ENCODE results near the gene CRYAA. TPM values are rescaled to one million over a fixed set of nuclear protein-coding genes. Genes with fewer than 3 reads are reported as not detected.
"Not testable (repeated sequence)": the region's sequence is repeated elsewhere in the genome, so short reads cannot be mapped to it uniquely, and the experiment has no call there.

CRYAA gene
- total RNA-seq, 1 experiment from 2014 or later, result not detected

- not testable (repeated sequence) for H2BK20ac ChIP-seq (ENCODE audit: low read depth, low read length, poor library complexity, severe bottlenecking); H3K23ac ChIP-seq (ENCODE audit: insufficient read length, low read depth, low read length); H2AFZ ChIP-seq (ENCODE audit: low read length)
Measured at GRCh38 chr21:43169891-43170290, 1.1 kb downstream of the CRYAA start.

GRCh38 chr21:43172812-43173211 lies 4.0 kb downstream of the CRYAA start:
- not testable (repeated sequence) for H3K18ac ChIP-seq (ENCODE audit: insufficient read length, low read depth, low read length); H2BK120ac ChIP-seq (ENCODE audit: low read depth, low read length, poor library complexity, severe bottlenecking); H3K36me3 Mint-ChIP-seq (ENCODE audit: insufficient read depth in 1 of 3, low read depth in 3 of 3); H2AFZ ChIP-seq (ENCODE audit: low read length); H3K9ac ChIP-seq (ENCODE audit: extremely low read depth, insufficient read length, low read length); H3T11ph ChIP-seq (ENCODE audit: low read length); H3K27me3 ChIP-seq (ENCODE audit: insufficient read depth, low read length); H3K14ac ChIP-seq (ENCODE audit: insufficient read depth, low read length); H2BK5ac ChIP-seq (ENCODE audit: insufficient read length, low read length); H3K4ac ChIP-seq (ENCODE audit: low read depth, low read length); H3K4me3 Mint-ChIP-seq; H4K20me1 ChIP-seq (ENCODE audit: control insufficient read depth, insufficient read depth, insufficient read length); H3K23me2 ChIP-seq (ENCODE audit: insufficient read length, low read depth, low read length, poor library complexity, severe bottlenecking); H3K79me1 ChIP-seq (ENCODE audit: insufficient read depth, low read depth, low read length, poor library complexity, severe bottlenecking); H3K27me3 Mint-ChIP-seq (ENCODE audit: low read depth); H3K4me1 Mint-ChIP-seq; H4K91ac ChIP-seq (ENCODE audit: insufficient read length, low read depth, low read length); H3K27ac ChIP-seq (ENCODE audit: insufficient read length, low read depth, low read length); H4K8ac ChIP-seq (replicated peaks; ENCODE audit: insufficient read length, low read depth, low read length); H3K4me1 ChIP-seq (ENCODE audit: insufficient read depth, low read length); H3K27ac Mint-ChIP-seq; H3K9me3 Mint-ChIP-seq; H2BK20ac ChIP-seq (ENCODE audit: low read depth, low read length, poor library complexity, severe bottlenecking); H3K9me3 ChIP-seq (ENCODE audit: control insufficient read depth, low read depth, low read length); DNase-seq; H3K23ac ChIP-seq (ENCODE audit: insufficient read length, low read depth, low read length); H4K5ac ChIP-seq (ENCODE audit: insufficient read length, low read depth, low read length); H2BK15ac ChIP-seq (ENCODE audit: low read depth, low read length); H3K56ac ChIP-seq (ENCODE audit: insufficient read length, low read depth, low read length); H3K4me2 ChIP-seq (ENCODE audit: insufficient read depth, insufficient read length, low read length); H2AK5ac ChIP-seq (ENCODE audit: insufficient read length, low read length); H3K79me2 ChIP-seq (ENCODE audit: insufficient read depth, low read length); H2BK12ac ChIP-seq (ENCODE audit: insufficient read length, low read depth, low read length)
- WGBS (ENCODE audit: extremely low coverage, insufficient read length, low lambda C conversion rate), result no CpG with 5 or more reads among the region's 29 CpGs

More at GRCh38 chr21:43169891-43170290, 1.1 kb downstream of the CRYAA start:
- not testable (repeated sequence) for H3K27me3 ChIP-seq (ENCODE audit: insufficient read depth, low read length); H2BK120ac ChIP-seq (ENCODE audit: low read depth, low read length, poor library complexity, severe bottlenecking); H3K4me2 ChIP-seq (ENCODE audit: insufficient read depth, insufficient read length, low read length); H2AK5ac ChIP-seq (ENCODE audit: insufficient read length, low read length); H3K14ac ChIP-seq (ENCODE audit: insufficient read depth, low read length); DNase-seq; H4K8ac ChIP-seq (replicated peaks; ENCODE audit: insufficient read length, low read depth, low read length); H4K91ac ChIP-seq (ENCODE audit: insufficient read length, low read depth, low read length); H3K27ac ChIP-seq (ENCODE audit: insufficient read length, low read depth, low read length); H3T11ph ChIP-seq (ENCODE audit: low read length); H2BK15ac ChIP-seq (ENCODE audit: low read depth, low read length); H3K23me2 ChIP-seq (ENCODE audit: insufficient read length, low read depth, low read length, poor library complexity, severe bottlenecking); H3K4me1 Mint-ChIP-seq; H4K5ac ChIP-seq (ENCODE audit: insufficient read length, low read depth, low read length); H3K79me1 ChIP-seq (ENCODE audit: insufficient read depth, low read depth, low read length, poor library complexity, severe bottlenecking); H3K4ac ChIP-seq (ENCODE audit: low read depth, low read length); H3K36me3 Mint-ChIP-seq (ENCODE audit: insufficient read depth in 1 of 3, low read depth in 3 of 3); H3K79me2 ChIP-seq (ENCODE audit: insufficient read depth, low read length); H3K27ac Mint-ChIP-seq; H3K4me1 ChIP-seq (ENCODE audit: insufficient read depth, low read length); H3K27me3 Mint-ChIP-seq (ENCODE audit: low read depth); H2BK5ac ChIP-seq (ENCODE audit: insufficient read length, low read length); H3K9me3 Mint-ChIP-seq; H3K9ac ChIP-seq (ENCODE audit: extremely low read depth, insufficient read length, low read length); H3K4me3 Mint-ChIP-seq; H3K18ac ChIP-seq (ENCODE audit: insufficient read length, low read depth, low read length); H3K56ac ChIP-seq (ENCODE audit: insufficient read length, low read depth, low read length); H3K9me3 ChIP-seq (ENCODE audit: control insufficient read depth, low read depth, low read length); H2BK12ac ChIP-seq (ENCODE audit: insufficient read length, low read depth, low read length); H4K20me1 ChIP-seq (ENCODE audit: control insufficient read depth, insufficient read depth, insufficient read length)
- no CpG with 5 or more reads among the region's 10 CpGs for WGBS (ENCODE audit: extremely low coverage, insufficient read length, low lambda C conversion rate)
